Fibroblast of mammary gland (primary cell): ENCODE data around the gene TMEM53.

Source experiments
- DNase-seq: peaks from one replicate; pipeline ENCODE4 v3.0.0-alpha.2; 2010; ENCODE audit warnings: low read depth
- H3K4me3 ChIP-seq: 2 replicates; pipeline ENCODE4 v1.5.1; 2011; ENCODE audit warnings: low read depth, mild to moderate bottlenecking, low read length, moderate library complexity; ENCODE audit not compliant: control insufficient read depth
- CTCF ChIP-seq: conservative IDR thresholded peaks from 2 replicates; pipeline ENCODE4 v1.5.1; 2011; ENCODE audit warnings: low read depth, low read length, inconsistent platforms; ENCODE audit not compliant: control insufficient read depth, insufficient read depth

TMEM53 gene

GRCh38 chr1:44611866-44612265 lies 62.4 kb downstream of the TMEM53 start:
- no peak for TF ChIP-seq CTCF
- no peak for DNase-seq
- no peak overlapping the region for H3K4me3 ChIP-seq

- TF ChIP-seq CTCF, result no peak
- no peak overlapping the region for H3K4me3 ChIP-seq
- no peak for DNase-seq
Measured at GRCh38 chr1:44611419-44611818, 62.9 kb downstream of the TMEM53 start.

GRCh38 chr1:44610527-44611148 lies 63.6 kb downstream of the TMEM53 start:
- no peak for DNase-seq
- TF ChIP-seq CTCF, result no peak
- no peak overlapping the region for H3K4me3 ChIP-seq

GRCh38 chr1:44609768-44610526 lies 64.3 kb downstream of the TMEM53 start:
- DNase-seq, result no peak
- H3K4me3 ChIP-seq, result no peak overlapping the region

GRCh38 chr1:44609412-44609767 lies 64.9 kb downstream of the TMEM53 start:
- peak; percentile 65 for DNase-seq
- no peak overlapping the region for H3K4me3 ChIP-seq
- peak; percentile 77 for TF ChIP-seq CTCF

More at GRCh38 chr1:44609768-44610526, 64.3 kb downstream of the TMEM53 start:
- TF ChIP-seq CTCF, result no peak

GRCh38 chr1:44608141-44608540 lies 66.1 kb downstream of the TMEM53 start:
- peak; percentile 34 for TF ChIP-seq CTCF

More at GRCh38 chr1:44608141-44608540, 66.1 kb downstream of the TMEM53 start:
- no peak overlapping the region for H3K4me3 ChIP-seq
- DNase-seq, result no peak
